ENCODE measurements around the gene HNRNPAB.

DNA sequence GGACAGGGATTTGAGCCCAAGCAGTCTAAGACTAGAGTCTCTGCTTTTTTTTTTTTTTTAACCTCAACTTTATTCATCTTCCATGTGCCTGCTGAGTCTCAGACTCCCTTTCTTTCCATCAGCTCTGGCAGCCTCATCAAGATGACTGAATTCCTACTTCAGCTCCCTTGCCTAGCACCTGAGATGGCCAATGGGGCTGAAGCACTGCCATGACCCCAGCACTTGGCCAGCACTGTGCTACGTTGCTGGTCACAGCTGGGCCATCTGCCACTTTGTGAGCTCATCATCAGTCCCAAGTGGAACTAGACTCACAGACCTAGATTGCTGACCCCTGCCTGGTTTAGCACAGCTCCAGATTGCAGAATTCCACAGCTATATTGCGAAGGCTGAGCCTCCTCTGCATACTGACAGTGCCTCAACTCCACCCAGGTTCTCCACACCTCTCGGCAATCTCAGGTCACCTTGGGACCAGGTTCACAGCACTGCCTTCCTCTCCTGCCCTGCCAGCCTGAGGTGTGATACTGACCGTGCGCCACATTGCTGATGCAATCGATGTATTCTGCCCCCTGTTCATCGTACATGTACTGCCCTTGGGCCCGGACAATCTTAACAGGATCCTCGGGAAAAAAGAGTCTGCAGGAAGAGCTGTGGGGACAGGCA lies 26.7 kb downstream of the HNRNPAB start:
- TF ChIP-seq, protein P1, sequence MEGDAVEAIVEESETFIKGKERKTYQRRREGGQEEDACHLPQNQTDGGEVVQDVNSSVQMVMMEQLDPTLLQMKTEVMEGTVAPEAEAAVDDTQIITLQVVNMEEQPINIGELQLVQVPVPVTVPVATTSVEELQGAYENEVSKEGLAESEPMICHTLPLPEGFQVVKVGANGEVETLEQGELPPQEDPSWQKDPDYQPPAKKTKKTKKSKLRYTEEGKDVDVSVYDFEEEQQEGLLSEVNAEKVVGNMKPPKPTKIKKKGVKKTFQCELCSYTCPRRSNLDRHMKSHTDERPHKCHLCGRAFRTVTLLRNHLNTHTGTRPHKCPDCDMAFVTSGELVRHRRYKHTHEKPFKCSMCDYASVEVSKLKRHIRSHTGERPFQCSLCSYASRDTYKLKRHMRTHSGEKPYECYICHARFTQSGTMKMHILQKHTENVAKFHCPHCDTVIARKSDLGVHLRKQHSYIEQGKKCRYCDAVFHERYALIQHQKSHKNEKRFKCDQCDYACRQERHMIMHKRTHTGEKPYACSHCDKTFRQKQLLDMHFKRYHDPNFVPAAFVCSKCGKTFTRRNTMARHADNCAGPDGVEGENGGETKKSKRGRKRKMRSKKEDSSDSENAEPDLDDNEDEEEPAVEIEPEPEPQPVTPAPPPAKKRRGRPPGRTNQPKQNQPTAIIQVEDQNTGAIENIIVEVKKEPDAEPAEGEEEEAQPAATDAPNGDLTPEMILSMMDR (IDR thresholded peaks at IDR 0.05 in 8 of 11, conservative IDR thresholded peaks at IDR 0.05 in 3 of 11): no peak
- no peak for TF ChIP-seq POLR2AphosphoS5 (IDR thresholded peaks at IDR 0.05)
